Ovary (tissue), 3 donors: ENCODE results near the gene FMNL3.

ENCODE experiments used
- EP300 ChIP-seq: sonication (generic); formaldehyde crosslinking; IDR thresholded peaks from one replicate; pipeline ENCODE4 v1.6.1; 2017; ENCODE audit warnings: antibody characterized with exemption
- POLR2A ChIP-seq: fragments of 450-650 bp; IDR thresholded peaks from one replicate; pipeline ENCODE4 v1.6.1; 2017; ENCODE audit warnings: antibody characterized with exemption, mild to moderate bottlenecking, moderate library complexity
- TF ChIP-seq, protein P1 (sequence below), 3 donors: fragments of 450-650 bp in 2 of 3; fragments of 200-600 bp in 1 of 3; IDR thresholded peaks; one replicate each; pipeline versions ENCODE4 v1.5.1 to v1.8.0; 2016 to 2022; ENCODE audit warnings: antibody characterized with exemption in 3 of 3, mild to moderate bottlenecking in 1 of 3
- donor health status: DM: no; HTN: no; CAD: no.

DNA sequence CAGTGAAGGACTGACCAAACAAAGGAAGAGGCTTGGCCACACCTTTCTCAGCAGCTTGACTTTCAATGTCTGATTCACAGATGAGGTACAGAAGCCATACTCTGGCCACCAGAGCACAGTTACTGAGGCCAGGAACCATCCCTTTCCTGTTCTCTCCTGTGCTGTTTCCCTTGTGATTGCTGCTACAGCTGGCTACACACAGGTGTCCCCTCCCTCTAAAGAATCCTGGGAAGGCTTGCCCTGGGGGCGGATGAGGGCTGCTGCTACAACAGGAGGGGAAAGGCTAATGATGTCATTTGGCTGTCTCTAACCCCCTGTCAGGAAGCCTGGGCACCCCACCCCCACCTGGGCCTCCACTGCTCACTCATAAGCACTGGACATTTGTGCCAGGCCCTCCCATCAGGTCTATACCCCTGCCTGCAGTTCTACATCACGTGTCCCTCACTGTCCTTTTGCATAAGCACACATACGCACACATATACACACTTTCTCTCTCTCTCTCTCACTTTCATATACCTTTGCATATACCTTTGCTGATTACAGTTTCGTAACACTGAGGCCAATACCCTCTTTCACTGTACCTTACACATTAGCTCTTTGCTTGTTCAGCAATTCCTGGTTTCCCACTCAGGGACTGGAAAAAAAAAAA is 42.5 kb downstream of the FMNL3 start:
- TF ChIP-seq, protein P1, sequence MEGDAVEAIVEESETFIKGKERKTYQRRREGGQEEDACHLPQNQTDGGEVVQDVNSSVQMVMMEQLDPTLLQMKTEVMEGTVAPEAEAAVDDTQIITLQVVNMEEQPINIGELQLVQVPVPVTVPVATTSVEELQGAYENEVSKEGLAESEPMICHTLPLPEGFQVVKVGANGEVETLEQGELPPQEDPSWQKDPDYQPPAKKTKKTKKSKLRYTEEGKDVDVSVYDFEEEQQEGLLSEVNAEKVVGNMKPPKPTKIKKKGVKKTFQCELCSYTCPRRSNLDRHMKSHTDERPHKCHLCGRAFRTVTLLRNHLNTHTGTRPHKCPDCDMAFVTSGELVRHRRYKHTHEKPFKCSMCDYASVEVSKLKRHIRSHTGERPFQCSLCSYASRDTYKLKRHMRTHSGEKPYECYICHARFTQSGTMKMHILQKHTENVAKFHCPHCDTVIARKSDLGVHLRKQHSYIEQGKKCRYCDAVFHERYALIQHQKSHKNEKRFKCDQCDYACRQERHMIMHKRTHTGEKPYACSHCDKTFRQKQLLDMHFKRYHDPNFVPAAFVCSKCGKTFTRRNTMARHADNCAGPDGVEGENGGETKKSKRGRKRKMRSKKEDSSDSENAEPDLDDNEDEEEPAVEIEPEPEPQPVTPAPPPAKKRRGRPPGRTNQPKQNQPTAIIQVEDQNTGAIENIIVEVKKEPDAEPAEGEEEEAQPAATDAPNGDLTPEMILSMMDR (IDR thresholded peaks at IDR 0.05) = no peak
- TF ChIP-seq POLR2A (no peak), EP300 (no peak)
